GM12891 (cell line): ENCODE results near the gene PTPRU.

Source experiments
- POLR2A ChIP-seq: IDR thresholded peaks from 2 replicates; pipeline ENCODE4 v1.6.1; 2011; ENCODE audit warnings: low read depth, low read length, control low read depth
- POLR2AphosphoS5 ChIP-seq: IDR thresholded peaks from 2 replicates; pipeline ENCODE4 v1.6.1; 2011; ENCODE audit warnings: low read depth, low read length, control low read depth

- TF ChIP-seq POLR2A (no peak), POLR2AphosphoS5 (no peak)
These were observed 7.5 kb downstream of the PTPRU start for GRCh38 chr1:29243871-29244200.
